ENCODE data around the gene TXN2. TPM values are rescaled to one million over a fixed set of nuclear protein-coding genes. Genes with fewer than 3 reads are reported as not detected.

Gene TXN2
- total RNA-seq, 1 experiment from 2014 or later = 58.6 TPM

DNA sequence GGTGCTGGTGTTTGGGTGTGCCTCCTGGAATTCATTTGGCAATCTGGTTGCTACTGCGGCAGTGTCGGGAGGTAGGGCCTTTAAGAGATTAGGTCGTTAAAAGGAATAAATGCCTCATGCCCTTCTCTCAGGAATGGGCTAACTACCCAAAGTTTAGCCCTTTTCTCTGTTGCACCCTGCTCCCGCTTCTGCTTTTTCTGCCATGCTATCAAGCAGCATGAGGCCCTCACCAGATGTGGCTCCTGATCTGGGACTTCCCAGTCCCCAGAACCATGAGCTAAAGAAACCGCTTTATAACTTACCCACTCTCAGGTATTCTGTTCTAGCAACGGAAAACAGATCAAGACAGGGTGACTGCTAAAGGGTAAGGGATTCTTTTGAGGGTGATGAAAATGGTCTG lies 41.2 kb upstream of the TXN2 start:
- H3K27me3 ChIP-seq (ENCODE audit: insufficient read depth, low read length) = no peaks in the 10 kb centered on the region
- no CpG with 5 or more reads among the region's 6 CpGs for WGBS (ENCODE audit: extremely low coverage, insufficient read length, low lambda C conversion rate)
- peaks cover 3% of the 10 kb centered on the region; the same call in 1 of the 2 replicates for H3K79me2 ChIP-seq (ENCODE audit: insufficient read depth, low read length)
- no peak overlapping the region for H2BK5ac ChIP-seq (ENCODE audit: insufficient read length, low read length)
- H3K79me1 ChIP-seq (ENCODE audit: insufficient read depth, low read depth, low read length, poor library complexity, severe bottlenecking) = peaks cover 4% of the 10 kb centered on the region
- Mint-ChIP-seq H3K9me3 (no peaks in the 10 kb centered on the region), H3K27ac (no peak overlapping the region), H3K36me3 (ENCODE audit: insufficient read depth in 1 of 3, low read depth in 3 of 3) (peaks cover 68 to 97% (median 95%) of the 10 kb centered on the region in 3 experiments), H3K27me3 (ENCODE audit: low read depth) (no peaks in the 10 kb centered on the region), H3K4me1 (peaks cover 3 to 4% of the 10 kb centered on the region in 2 experiments; a peak in 3 of 4 replicates), H3K4me3 (no peak overlapping the region)
- no peak overlapping the region for H4K5ac ChIP-seq (ENCODE audit: insufficient read length, low read depth, low read length)
- H3K27ac ChIP-seq (ENCODE audit: insufficient read length, low read depth, low read length) = no peak overlapping the region
- H4K20me1 ChIP-seq (ENCODE audit: control insufficient read depth, insufficient read depth, insufficient read length) = no peaks in the 10 kb centered on the region
- no peak overlapping the region for H3K23ac ChIP-seq (ENCODE audit: insufficient read length, low read depth, low read length)
- no peaks in the 10 kb centered on the region for H3K9me3 ChIP-seq (ENCODE audit: control insufficient read depth, low read depth, low read length)
- no peak for DNase-seq
- no peak overlapping the region for H2BK15ac ChIP-seq (ENCODE audit: low read depth, low read length)
- H3K18ac ChIP-seq (ENCODE audit: insufficient read length, low read depth, low read length) = no peak overlapping the region
- H2BK20ac ChIP-seq (ENCODE audit: low read depth, low read length, poor library complexity, severe bottlenecking) = no peak overlapping the region
- H3T11ph ChIP-seq (ENCODE audit: low read length) = no peak overlapping the region
- TF ChIP-seq, protein P1, sequence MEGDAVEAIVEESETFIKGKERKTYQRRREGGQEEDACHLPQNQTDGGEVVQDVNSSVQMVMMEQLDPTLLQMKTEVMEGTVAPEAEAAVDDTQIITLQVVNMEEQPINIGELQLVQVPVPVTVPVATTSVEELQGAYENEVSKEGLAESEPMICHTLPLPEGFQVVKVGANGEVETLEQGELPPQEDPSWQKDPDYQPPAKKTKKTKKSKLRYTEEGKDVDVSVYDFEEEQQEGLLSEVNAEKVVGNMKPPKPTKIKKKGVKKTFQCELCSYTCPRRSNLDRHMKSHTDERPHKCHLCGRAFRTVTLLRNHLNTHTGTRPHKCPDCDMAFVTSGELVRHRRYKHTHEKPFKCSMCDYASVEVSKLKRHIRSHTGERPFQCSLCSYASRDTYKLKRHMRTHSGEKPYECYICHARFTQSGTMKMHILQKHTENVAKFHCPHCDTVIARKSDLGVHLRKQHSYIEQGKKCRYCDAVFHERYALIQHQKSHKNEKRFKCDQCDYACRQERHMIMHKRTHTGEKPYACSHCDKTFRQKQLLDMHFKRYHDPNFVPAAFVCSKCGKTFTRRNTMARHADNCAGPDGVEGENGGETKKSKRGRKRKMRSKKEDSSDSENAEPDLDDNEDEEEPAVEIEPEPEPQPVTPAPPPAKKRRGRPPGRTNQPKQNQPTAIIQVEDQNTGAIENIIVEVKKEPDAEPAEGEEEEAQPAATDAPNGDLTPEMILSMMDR (conservative IDR thresholded peaks at IDR 0.05) = no peak
- H3K14ac ChIP-seq (ENCODE audit: insufficient read depth, low read length) = no peak overlapping the region
- no peak overlapping the region for H3K9ac ChIP-seq (ENCODE audit: extremely low read depth, insufficient read length, low read length)
- no peak overlapping the region for H3K56ac ChIP-seq (ENCODE audit: insufficient read length, low read depth, low read length)
- H3K4me2 ChIP-seq (ENCODE audit: insufficient read depth, insufficient read length, low read length) = no peak overlapping the region
- no peak overlapping the region for H2BK12ac ChIP-seq (ENCODE audit: insufficient read length, low read depth, low read length)
- H4K91ac ChIP-seq (ENCODE audit: insufficient read length, low read depth, low read length) = no peak overlapping the region
- H3K4ac ChIP-seq (ENCODE audit: low read depth, low read length) = no peak overlapping the region
- no peaks in the 10 kb centered on the region for H3K23me2 ChIP-seq (ENCODE audit: insufficient read length, low read depth, low read length, poor library complexity, severe bottlenecking)
- no peak overlapping the region for H2AFZ ChIP-seq (ENCODE audit: low read length)
- H3K4me1 ChIP-seq (ENCODE audit: insufficient read depth, low read length) = no peaks in the 10 kb centered on the region
- no peak overlapping the region for H2AK5ac ChIP-seq (ENCODE audit: insufficient read length, low read length)
- no peak overlapping the region for H2BK120ac ChIP-seq (ENCODE audit: low read depth, low read length, poor library complexity, severe bottlenecking)
- no peak overlapping the region for H4K8ac ChIP-seq (replicated peaks; ENCODE audit: insufficient read length, low read depth, low read length)
